HG02763 (cell line): ENCODE results near the gene RASSF4.
"Not testable (repeated sequence)": the region's sequence is repeated elsewhere in the genome, so short reads cannot be mapped to it uniquely, and the experiment has no call there.

Experiments used
- ATAC-seq: cut with Tn5 transposase; IDR thresholded peaks from one replicate; pipeline ENCODE4 v1.9.1; 2021; ENCODE audit warnings: mild to moderate bottlenecking, moderate library complexity; ENCODE audit not compliant: unreplicated experiment

Gene RASSF4

DNA sequence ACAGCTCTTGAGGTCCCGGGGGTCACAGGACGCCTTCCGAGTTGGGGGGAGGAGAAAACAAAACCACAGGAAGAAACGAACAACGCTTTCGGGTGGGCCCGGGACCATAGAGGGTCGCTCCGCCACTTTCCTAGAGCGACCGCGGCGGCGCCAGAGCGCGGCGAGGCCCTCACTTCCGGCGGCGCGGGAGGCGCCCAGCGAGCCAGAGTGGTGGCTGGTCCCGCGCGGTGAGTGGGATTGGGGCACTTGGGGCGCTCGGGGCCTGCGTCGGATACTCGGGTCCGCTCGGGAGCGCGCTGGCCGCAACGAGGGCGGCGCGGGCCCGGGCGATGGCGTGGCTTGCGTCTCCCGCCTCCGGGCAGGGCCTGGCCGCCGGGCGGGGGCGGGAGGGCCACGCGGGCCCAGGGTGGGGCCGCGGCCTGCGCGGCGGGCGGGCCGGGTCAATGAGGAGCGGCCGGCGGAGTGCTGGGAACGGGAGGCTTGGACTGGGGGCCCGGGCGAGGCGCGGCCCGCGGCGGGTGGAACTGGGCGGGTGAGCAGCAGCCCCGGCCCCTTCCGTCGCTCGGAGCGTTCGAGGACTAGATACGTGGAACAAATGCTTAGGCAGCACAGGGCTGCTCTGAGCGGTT, 41.3 kb downstream of the RASSF4 start, which contains the start of gene ZNF22:
ZNF22 (plus strand) TSS at position 172 of the 629 bp plus-strand sequence. CDS start 2,446 bp downstream, outside the sequence.
- ATAC-seq: peak; percentile 71

- ATAC-seq: peak; percentile 69
These were observed 42.0 kb downstream of the RASSF4 start for GRCh38 chr10:45001381-45002148.

- ATAC-seq: no peak
These were observed 43.9 kb downstream of the RASSF4 start for GRCh38 chr10:45003432-45004000.

- no peak for ATAC-seq
These were observed 45.1 kb downstream of the RASSF4 start for GRCh38 chr10:45004661-45005060.

DNA sequence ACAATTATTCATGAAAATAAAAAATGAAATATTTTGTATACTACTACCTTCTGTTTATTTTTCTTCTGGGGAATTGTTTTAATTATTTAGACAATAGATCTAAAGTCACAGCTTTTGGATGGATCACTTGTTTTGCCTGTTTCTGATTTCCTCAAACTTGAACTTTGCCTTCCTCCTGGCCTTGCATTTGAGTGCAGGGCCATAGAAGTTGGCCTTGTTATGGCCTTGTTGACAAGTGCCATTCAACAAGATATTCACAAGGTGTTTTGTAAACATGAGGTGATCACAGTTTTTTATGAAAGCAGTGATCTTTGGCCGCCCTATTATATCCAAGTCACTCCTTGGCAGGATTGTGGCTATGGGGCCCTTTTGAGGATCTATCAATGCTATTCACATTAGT, 45.7 kb downstream of the RASSF4 start:
- ATAC-seq: no peak

DNA sequence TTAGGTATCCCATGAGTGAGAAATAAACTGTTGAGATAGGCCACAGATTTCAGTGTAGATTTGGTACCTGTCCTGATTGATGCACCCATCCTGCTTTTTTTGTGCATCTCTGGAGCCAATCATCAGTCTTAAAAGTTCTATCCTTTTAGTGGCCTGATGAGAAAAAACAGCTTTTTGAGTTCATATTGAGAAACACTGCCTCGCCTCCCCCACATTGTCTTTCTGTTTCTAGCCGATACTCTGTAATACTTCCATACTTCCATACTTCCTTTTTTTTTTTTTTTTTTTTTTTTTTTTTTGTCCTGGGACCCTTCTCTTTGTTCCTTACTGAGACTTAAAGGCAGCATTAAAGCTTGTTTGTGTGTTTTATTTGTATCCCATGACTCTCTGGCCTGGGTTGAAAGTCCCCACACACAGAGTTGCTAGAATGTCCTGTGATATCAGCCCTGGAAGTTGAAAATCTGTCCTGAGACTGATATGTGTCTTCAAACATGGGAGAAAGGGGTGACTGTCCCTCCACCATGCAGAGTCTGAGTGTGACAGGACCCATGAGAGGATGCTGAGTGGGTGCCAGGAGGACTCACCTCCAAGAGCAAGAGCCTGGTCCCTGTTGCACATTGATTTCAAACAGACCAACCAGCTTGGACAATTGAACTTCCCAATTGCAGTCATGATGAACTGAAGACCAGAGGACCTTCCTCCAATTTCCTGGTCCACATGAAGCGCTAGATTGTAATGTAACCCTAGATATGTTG, 46.9 kb downstream of the RASSF4 start:
- no peak for ATAC-seq

DNA sequence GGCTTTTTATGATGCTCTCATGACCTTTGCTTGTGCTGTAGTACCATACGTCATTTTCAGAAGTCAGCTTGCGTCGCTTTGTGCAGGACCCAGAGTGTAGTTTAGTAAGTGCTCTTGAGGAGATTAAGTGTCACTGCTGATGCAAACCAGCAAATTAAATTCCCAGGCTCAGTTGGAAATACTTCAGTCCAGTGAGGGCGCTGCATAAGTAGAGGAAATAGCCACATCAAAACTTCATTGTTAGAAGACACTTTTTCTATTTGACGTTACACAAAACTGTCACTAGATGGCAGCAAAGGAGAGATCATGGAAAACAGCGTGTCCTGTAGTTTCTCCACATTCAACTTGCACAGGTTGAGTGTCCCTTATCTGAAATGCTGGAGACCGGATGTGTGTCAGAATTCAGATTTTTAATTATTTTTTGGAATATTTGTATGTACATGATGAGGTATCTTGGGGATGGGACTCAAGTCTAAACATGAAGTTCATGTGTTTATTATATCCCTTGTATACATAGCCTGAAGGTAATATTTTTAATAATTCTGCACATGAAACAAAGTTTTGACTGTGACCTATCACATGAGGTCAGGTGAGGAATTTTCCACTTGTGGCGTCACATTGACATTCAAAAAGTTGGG, 49.0 kb downstream of the RASSF4 start:
- ATAC-seq: peak; percentile 66

DNA sequence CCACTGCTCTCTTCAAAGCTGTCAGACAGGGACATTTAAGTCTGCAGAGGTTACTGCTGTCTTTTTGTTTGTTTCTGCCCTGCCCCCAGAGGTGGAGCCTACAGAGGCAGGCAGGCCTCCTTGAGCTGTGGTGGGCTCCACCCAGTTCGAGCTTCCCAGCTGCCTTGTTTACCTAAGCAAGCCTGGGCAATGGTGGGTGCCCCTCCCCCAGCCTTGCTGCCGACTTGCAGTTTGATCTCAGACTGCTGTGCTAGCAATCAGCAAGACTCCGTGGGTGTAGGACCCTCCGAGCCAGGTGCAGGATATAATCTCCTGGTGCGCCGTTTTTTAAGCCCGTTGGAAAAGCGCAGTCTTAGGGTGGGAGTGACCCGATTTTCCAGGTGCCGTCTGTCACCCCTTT, 55.0 kb downstream of the RASSF4 start:
- not testable (repeated sequence) for ATAC-seq

DNA sequence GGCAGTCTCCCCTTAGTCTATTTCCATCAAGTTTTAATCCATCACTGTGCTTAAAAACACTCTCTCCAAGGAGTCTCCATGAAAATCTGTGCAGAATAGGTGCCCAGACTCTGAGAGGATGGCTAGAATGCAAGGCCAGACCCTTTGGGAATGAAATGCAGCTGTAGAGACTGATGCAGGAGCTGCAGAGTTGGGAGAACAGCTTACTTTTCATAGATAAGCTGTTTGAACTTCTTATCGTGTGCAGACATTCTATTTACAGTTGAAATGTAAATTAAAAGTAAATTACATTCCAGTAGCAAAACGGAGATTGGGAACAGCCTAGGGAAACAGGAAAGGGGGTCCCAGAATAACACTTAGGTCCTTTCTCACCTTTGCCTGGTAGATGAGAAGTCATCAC, 56.0 kb downstream of the RASSF4 start:
- no peak for ATAC-seq

- no peak for ATAC-seq
These were observed 63.8 kb downstream of the RASSF4 start for GRCh38 chr10:45023426-45023825.

- ATAC-seq: no peak
These were observed 74.7 kb downstream of the RASSF4 start for GRCh38 chr10:45034301-45034700.

- no peak for ATAC-seq
These were observed 76.1 kb downstream of the RASSF4 start for GRCh38 chr10:45035673-45036072.

- no peak for ATAC-seq
These were observed 81.4 kb downstream of the RASSF4 start for GRCh38 chr10:45040921-45041542.

DNA sequence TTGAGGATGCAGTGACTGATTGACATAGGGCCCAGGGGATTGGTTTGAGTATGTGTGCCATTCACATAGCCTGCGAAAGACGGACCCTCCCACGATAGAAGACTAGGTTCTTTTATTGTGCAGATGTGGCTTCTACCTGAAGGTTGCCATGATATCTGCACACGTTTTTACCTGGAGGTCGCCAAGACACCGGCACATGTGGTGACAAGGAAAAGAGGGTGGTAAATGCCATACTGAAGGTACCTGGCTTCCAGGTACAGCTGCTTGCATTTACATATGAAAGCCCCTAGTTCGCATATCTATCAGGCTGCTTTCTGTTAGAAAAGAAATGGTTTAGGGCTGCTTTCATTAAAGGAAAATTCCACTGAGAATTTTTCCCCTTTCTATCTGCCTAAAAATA, 84.7 kb downstream of the RASSF4 start:
- ATAC-seq: no peak
